GDM1 (cell line): ENCODE measurements around the gene CSNK2A2.

ENCODE experiments used
- DNase-seq: peaks from one replicate; lab custom pipeline; 2025; lab: John Stamatoyannopoulos, UW

Gene CSNK2A2

DNA sequence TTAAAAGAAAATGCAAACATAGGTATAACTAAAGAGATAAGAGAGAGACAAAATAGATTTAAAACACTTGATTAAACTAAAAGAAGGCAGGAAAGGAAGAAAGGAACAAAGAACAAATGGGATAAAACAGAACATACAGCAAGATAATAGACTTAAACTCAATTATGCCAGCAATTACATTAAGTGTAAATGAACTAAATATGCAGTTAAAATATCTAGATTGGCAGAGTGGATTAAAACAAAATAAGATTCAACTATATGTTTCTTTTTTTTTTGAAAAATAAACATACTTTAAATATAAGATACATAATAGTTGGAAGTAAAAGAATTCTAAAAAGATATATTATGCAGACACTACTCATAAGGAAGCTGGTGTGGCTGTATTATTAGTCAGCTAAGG lies 59.1 kb downstream of the CSNK2A2 start:
- no peak for DNase-seq

- no peak for DNase-seq
Observed at GRCh38 chr16:58137581-58137980, 60.3 kb downstream of the CSNK2A2 start.

DNA sequence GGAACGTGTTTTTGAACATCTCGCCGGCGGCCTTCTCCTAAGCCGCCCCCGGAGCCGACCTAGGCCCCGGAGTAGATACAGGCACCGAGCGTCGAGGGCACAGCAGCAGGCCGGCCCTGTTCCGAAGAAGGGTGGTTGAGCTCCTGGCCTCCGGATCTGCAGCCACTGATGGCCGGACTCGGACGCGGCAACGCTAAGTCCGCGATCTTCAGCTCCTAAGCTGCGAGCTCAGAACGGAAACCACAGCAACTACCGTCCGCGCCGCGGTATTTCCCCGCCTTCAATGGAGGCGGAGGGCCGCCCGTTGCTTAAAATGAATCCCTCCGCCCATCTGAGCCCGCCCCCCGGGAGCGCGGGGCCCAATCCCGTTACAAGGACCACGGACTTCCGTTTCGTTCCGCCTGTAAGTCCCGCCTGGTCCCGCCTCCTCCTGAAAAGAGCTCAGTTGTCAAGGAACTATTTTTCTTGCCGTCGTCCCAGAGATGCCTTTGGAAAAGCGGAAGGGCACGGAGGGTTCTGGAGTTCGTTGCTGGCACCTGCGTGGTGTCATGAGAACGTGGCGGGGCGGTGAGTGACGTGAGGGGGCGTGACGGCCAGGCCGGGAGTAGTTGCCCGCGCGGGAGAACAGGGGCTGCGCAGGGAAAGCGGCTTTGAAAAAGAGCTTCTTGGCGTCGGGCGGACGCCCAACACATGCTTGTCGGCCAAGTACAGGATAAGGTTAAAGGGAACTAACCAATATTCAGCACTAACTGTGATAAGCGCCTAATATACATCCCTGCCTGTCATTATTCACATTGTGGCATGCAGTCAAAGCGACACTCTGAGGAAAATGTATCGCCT lies 68.6 kb downstream of the CSNK2A2 start, which contains the start of gene CFAP20:
TSS of gene CFAP20 (minus strand) at position 285 of the 840 bp plus-strand sequence. CDS start at position 19, 266 bp downstream.
- DNase-seq: peak; percentile 95

- no peak for DNase-seq
Observed at GRCh38 chr16:58128711-58129096, 69.2 kb downstream of the CSNK2A2 start.

GRCh38 chr16:58128181-58128631 lies 69.7 kb downstream of the CSNK2A2 start:
- no peak for DNase-seq

GRCh38 chr16:58127634-58128033 lies 70.3 kb downstream of the CSNK2A2 start:
- no peak for DNase-seq

DNA sequence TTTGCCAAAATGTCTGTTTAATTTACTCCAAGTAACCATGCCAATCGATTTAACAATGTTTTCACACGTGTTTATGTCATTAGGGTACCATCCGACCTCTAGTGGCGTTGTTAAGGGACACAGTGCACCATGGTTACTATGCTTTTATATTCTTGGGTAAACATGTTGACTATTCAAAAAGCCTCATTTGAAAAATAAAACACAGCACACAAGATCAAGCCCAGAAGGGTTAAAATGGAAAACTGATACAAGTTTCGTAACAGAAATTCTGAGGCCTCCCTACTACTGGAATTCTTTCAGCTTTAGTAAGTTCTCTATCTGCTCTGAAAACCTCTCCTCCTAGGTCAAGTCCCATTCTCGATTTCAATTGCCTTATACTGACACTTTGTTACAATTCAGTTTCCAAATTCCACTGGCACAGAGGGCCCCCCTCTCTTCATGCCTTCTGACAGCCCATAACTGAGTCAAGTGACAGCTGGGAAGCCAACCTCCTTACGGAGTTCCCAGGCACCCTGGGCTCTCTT lies 70.8 kb downstream of the CSNK2A2 start:
- DNase-seq: no peak

- no peak for DNase-seq
Observed at GRCh38 chr16:58126451-58126961, 71.4 kb downstream of the CSNK2A2 start.

DNA sequence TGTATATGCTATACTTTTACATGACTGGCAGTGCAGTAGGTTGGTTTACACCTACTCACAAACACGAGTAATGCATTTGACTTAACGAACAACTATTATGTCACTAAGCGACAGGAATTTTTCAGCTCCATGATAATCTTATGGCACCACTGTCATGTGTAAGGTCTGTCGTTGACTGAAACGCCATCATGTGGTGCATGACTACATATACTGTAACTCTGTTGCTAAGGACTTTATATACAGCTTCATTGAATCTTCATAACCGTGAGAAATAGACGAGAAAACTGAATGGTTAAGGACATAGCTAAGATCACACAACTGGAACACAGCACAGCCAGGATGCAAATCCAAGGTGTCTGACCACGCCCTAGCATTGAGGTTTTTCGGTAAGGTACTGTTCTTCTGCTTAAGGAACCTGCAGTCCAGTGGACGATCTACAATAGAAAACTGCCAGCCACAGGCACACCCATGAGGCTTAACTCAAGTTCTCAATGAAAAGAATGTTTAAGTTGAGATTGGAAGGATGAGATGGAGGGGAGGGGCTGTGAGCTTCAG lies 72.0 kb downstream of the CSNK2A2 start:
- no peak for DNase-seq

DNA sequence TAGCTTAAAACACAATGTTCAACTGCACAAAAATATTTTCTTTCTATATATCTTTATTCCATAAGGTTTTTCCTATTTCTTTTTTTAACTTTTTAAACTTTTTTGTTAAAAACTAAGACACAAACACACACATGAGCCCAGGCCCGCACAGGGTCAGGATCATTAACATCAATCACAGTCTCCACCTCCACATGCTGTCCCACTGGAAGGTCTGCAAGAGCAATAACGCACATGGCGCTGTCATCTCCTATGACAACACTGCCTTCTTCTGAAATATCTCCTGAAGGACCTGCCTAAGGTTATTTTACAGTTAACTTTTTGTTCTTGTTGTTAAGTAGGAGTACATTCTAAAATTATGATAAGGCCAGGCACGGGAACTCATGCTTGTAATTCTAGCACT lies 72.9 kb downstream of the CSNK2A2 start:
- no peak for DNase-seq

DNA sequence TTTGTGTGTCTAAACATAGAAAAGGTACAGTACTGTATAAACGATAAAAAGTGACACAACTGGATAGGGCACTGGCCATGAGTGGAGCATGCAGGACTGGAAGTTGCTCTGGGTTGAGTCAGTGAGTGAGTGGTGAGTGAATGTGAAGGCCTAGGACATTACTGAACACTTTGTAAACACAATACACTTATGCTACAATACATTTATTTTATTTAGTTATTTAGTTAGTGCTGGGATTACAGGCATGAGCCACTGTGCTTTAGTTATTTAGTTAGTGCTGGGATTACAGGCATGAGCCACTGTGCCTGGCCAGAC lies 73.3 kb downstream of the CSNK2A2 start:
- DNase-seq: no peak

DNA sequence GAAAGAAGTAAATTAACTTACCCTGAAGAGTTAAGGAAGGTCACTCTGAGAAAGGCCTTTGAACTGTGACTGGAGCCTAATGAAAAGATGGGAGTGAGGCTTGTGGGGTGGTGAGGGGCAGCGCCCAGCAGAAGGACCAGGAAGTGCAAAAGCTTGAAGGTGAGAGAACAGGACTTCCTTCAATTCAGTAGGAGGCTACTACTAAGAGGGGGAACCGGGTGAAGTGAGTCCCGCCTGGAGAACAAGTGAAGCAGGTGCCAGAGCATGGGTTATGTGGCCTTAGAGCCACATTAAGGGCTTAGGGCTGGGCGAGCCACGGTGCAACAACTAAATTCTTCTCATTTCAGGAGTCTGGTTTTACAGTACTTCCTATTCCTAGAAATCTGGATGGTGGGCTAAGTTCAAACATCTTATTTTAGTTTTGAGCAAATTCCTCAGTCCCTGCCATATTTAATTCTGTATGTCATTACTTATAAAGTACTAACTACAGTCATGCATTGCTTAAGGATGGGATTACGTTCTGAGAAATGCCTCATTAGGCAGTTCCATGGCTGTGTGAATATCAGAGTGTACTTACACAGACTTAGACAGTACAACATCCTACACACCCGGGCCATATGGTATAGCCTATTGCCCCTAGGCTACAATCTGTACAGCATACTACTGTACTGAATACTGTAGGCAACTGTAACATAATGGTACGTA lies 73.9 kb downstream of the CSNK2A2 start:
- DNase-seq: no peak

- DNase-seq: no peak
Observed at GRCh38 chr16:58121132-58121531, 76.8 kb downstream of the CSNK2A2 start.

DNA sequence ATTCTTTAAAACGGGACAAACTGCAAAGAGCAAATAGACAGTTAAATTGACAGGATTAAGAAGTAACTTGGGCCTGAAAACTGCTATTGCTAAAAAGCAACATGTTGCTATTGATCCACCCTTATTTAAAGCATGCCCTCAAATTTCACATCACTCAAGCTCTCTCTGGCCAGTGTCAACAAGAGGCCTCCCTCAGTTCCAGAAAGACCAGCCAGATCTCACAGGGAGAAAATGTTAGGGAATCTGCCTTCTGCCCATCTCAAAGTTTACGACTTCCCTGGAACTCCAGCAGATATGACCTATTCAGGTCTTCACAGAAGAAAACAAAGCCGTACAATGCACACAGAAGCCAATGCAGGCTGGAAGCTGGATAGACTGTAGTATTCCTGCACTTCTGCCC lies 77.7 kb downstream of the CSNK2A2 start:
- DNase-seq: no peak

DNA sequence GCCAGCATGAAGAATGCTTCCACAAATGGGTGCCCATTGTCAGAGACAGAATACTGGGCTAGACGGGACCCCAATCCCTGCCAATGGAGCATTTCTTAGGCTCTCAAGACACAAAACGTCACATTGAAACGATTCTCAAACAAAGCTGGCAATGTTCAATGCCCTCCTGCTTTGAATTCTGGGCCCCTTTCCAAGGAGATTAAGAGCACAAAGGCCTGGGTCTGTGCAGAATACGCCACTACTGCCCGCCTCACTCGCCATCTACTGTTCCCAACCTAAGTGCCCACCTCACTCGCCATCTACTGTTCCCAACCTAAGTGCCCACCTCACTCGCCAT lies 78.4 kb downstream of the CSNK2A2 start:
- DNase-seq: no peak

DNA sequence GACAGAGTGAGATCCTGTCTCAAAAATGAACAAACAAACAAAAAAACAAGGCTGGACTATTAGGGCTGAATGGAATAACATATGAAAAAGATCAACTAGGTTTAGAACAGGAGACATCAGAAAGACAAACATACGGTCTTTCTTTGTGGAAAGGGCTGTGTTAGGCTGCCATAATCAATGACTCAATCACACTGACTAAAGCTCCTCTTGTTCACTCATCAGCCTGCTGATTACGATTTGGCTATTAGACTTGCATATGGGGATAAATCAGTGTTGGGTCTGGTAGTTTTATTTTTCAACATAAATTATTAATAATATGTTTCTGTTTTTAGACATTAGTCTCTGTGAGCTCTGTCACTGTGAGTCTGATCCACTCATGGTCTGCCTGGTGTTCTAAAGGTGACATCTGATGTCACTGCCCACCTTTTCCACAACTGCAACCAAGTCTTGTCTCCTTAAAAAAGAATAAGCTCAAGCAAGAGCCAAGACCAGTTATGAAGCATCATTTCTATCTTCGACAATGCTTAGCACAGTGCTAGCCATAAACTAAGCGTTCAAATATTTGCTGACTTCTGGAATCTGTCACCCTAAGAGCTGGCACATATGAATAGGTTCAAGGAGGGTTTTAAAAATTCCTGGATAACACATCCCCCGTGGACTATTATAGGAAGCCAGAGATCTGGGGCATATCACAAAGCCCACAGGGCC lies 79.0 kb downstream of the CSNK2A2 start:
- DNase-seq: no peak

DNA sequence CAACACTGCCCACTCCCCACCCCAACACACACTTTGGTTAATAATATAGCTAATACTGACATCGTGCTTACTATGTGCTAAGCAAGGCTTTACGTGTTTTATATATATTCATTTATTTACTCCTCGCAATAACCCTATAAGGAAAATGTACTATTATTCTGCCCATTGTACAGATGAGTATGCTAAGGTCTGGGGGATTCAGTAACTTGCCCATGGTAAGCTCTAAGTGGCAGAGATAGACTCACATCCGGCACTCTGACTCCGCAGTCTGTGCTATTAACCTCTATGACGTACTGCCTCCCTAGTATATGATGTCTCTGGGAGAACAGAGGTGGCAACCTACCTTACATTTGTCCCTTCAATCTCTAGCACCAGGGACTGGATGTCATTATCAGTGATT lies 81.4 kb downstream of the CSNK2A2 start:
- DNase-seq: no peak

DNA sequence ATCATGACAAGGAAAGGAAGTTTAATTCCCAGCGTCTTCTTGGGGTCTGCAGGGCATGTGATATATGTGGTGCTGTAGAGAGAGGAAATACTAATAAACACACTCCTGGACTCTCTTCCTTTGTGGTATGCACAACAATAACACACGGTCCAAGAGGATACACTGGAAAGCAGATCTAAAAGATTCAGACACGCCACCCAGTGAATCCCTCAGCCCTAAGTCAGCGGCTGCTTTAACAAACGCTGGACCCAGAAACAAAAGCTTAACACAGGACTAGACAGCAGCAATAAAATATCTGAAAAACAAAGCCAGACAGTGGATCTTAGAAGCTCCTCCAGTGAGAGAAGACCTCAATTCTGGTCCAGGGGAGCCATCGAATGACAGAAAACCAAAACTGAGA lies 81.8 kb downstream of the CSNK2A2 start:
- DNase-seq: no peak

DNA sequence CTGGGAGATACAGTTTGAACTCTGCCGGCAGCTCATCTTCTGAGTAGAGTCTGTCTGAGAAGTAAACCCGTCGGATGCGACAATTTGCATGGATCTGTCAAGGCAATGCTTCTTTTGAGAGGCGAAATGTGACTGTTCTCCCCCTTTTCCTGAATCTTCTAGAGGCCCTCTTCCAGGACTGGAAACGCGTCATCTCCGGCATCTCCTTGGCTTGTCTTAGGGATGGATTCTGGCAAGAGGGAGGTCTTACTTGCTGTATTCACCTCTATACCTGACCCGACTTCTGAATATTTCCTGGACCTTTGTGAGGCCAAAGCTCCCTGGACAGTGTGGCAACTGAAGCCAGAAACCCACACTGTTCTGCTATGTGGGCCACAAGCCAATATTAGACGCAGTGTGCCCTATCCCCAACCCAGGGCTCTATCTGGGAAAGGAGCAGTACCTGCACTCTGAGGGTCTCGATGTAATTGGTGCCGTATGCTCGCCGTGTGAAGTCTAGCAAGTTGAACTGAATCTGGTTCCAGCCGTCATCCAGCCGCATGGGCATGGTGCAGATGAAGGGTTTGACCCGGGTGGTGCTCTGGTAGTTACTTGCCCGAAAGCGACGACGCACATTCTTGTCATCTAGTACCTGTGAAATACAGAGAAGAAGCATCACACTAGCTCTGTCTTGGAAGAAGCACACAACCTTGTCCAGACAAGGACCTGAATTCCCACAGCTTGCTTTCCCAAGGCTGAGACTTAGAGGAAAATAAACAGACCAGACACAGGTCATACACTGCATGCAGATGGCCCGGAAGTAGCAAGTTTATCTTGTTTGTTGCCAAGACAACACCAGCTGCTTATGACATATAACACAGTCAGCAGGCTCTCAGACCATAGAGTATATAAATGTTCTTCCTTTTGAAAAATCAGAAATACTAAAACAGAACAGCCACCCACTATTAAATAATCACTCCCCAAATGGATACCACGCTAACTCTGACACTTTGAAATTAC lies 82.8 kb downstream of the CSNK2A2 start:
- no peak for DNase-seq

GRCh38 chr16:58111302-58111627 lies 86.6 kb downstream of the CSNK2A2 start:
- DNase-seq: no peak
